Left ventricle myocardium inferior (tissue), 1 donor: ENCODE measurements around the gene COQ5. TPM values are rescaled to one million over a fixed set of nuclear protein-coding genes. Genes with fewer than 3 reads are reported as not detected.

ENCODE experiments used
- DNase-seq: peaks from one replicate; pipeline ENCODE4 v3.0.0-alpha.2; 2020
- H3K27ac ChIP-seq: fragments of 200-600 bp; replicated peaks from 2 replicates; pipeline ENCODE4 v1.8.0; 2021
- H3K27me3 ChIP-seq: fragments of 200-600 bp; 2 replicates; pipeline ENCODE4 v1.8.0; 2021; ENCODE audit warnings: low read depth
- H3K36me3 ChIP-seq: fragments of 200-600 bp; 2 replicates; pipeline ENCODE4 v1.8.0; 2021
- H3K4me1 ChIP-seq: fragments of 200-600 bp; 2 replicates; pipeline ENCODE4 v1.8.0; 2021
- H3K4me3 ChIP-seq: fragments of 200-600 bp; 2 replicates; pipeline ENCODE4 v1.8.0; 2021; ENCODE audit warnings: mild to moderate bottlenecking, moderate library complexity
- H3K9me3 ChIP-seq: fragments of 200-600 bp; replicated peaks from 2 replicates; pipeline ENCODE4 v1.8.0; 2021
- intact Hi-C: fragments of 100-400 bp; cut with micrococcal nuclease; formaldehyde crosslinking; loops from one replicate; pipeline ENCODE4 v1.11.0; 2022
- total RNA-seq: library from RNA; stranded (reverse); fragmentation: NEBNext Ultra II Directional; extraction: Animal tissue kit (Norgen Biotek cat#: 25700); gene quantifications from one replicate; pipeline ENCODE4 v1.2.1, GENCODE V29; 2021
- TF ChIP-seq, protein P1 (sequence below): fragments of 200-600 bp; IDR thresholded peaks from 2 replicates; pipeline ENCODE4 v1.8.0; 2021; ENCODE audit warnings: antibody characterized with exemption, mild to moderate bottlenecking, borderline replicate concordance
- donor health status: DM: no; HTN: yes; CAD: no; lungs with severe emphysema.

COQ5 gene
- total RNA-seq, 1 donor from 2014 or later, result 41.8 TPM

DNA sequence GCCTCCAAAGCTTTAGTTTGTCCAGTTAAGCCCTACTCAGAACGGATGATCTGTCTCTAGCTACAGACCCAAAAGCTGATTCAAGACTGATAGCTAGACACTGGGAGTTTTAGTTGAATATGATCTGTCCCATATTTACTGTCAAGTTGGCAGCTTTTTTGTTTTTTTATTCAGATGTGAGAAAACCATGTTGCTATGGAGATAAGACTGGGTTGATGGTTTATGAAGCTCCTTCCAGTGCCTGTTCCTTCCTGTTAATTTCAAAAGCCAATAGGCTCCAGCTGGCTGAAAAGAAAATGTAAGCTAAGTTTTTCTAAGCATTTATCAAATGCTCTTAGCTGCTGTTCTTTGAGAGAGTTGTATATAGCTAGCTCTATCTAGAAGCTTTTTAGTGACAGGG lies 28.4 kb downstream of the COQ5 start:
- intact Hi-C loops, result no loop called here
- Histone ChIP-seq H3K4me3 (no peak overlapping the region), H3K4me1 (peaks cover 32% of the 10 kb centered on the region), H3K27me3 (no peaks in the 10 kb centered on the region), H3K36me3 (peaks cover 65% of the 10 kb centered on the region), H3K27ac (no peak overlapping the region), H3K9me3 (no peaks in the 10 kb centered on the region)
- DNase-seq, result no peak
- TF ChIP-seq, protein P1, sequence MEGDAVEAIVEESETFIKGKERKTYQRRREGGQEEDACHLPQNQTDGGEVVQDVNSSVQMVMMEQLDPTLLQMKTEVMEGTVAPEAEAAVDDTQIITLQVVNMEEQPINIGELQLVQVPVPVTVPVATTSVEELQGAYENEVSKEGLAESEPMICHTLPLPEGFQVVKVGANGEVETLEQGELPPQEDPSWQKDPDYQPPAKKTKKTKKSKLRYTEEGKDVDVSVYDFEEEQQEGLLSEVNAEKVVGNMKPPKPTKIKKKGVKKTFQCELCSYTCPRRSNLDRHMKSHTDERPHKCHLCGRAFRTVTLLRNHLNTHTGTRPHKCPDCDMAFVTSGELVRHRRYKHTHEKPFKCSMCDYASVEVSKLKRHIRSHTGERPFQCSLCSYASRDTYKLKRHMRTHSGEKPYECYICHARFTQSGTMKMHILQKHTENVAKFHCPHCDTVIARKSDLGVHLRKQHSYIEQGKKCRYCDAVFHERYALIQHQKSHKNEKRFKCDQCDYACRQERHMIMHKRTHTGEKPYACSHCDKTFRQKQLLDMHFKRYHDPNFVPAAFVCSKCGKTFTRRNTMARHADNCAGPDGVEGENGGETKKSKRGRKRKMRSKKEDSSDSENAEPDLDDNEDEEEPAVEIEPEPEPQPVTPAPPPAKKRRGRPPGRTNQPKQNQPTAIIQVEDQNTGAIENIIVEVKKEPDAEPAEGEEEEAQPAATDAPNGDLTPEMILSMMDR, result no peak

DNA sequence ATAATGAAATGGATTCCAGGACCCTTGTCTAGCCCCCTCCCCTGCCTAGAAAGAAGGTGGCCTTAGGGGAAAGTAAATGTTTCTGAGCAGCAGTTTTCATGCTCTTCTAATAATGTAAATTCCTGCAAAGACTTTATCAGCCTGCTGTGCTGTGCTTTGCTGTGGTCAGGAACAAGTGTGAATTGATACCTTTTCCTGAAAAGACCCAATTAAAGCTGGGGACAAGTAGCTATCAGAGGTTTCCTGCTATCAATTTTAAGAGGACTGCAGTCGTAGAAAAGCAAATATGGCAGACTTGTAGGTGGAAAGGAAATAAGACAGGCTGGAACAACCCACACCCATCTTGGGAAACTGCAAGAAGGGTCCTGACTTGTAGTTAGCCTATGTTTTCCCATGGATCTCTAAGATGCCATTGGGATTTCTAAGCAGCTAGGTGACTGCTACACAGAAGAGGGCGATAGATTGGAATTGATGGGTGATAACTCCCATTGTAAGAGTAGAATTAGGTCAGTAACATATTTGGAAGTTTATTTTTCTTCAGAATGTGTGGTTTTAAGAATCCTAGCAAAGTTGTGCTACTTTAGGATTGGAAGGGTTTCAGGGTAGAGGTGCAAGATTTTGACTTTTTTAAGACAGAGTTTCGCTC lies 30.0 kb downstream of the COQ5 start:
- H3K9me3 ChIP-seq, result no peaks in the 10 kb centered on the region
- peaks cover 49% of the 10 kb centered on the region for H3K36me3 ChIP-seq
- intact Hi-C loops, result no loop called here
- no peaks in the 10 kb centered on the region for H3K27me3 ChIP-seq
- no peak for DNase-seq
- H3K4me3 ChIP-seq, result no peak overlapping the region
- H3K4me1 ChIP-seq, result peaks cover 39% of the 10 kb centered on the region
- TF ChIP-seq, protein P1, result no peak
- H3K27ac ChIP-seq, result no peak overlapping the region

DNA sequence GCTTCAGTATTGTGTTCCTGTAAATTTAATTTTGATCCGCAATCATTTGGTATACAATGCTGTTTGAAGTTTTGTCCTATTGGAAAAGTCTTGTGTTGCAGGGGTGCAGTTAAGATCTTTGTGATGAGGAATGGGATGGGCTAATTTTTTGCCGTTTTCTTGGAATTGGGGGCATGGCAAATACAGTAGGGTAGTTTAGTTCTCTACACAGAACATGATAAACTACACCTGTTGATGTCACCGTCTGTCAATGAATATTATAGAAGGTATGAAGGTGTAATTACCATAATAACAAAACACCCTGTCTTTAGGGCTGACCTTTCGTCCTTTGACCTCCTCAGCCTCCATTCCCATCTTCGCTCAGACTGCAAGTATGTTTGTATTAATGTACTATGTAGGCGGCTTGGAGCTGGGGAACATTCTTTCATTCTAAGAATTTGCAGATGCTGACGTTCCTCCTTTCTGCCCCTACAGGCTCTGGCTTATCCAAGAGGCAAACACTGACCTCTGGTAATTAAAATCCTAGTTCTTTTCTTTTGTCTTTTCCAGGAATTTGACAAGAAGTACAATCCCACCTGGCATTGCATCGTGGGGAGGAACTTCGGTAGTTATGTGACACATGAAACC lies 31.3 kb downstream of the COQ5 start:
- TF ChIP-seq, protein P1, result no peak
- no peak for DNase-seq
- Histone ChIP-seq H3K4me1 (peaks cover 39% of the 10 kb centered on the region), H3K4me3 (peak overlapping the region; percentile 99), H3K36me3 (peaks cover 35% of the 10 kb centered on the region), H3K27ac (peak overlapping the region; percentile 92), H3K9me3 (no peaks in the 10 kb centered on the region), H3K27me3 (no peaks in the 10 kb centered on the region)
- intact Hi-C loops, result no loop called here

DNA sequence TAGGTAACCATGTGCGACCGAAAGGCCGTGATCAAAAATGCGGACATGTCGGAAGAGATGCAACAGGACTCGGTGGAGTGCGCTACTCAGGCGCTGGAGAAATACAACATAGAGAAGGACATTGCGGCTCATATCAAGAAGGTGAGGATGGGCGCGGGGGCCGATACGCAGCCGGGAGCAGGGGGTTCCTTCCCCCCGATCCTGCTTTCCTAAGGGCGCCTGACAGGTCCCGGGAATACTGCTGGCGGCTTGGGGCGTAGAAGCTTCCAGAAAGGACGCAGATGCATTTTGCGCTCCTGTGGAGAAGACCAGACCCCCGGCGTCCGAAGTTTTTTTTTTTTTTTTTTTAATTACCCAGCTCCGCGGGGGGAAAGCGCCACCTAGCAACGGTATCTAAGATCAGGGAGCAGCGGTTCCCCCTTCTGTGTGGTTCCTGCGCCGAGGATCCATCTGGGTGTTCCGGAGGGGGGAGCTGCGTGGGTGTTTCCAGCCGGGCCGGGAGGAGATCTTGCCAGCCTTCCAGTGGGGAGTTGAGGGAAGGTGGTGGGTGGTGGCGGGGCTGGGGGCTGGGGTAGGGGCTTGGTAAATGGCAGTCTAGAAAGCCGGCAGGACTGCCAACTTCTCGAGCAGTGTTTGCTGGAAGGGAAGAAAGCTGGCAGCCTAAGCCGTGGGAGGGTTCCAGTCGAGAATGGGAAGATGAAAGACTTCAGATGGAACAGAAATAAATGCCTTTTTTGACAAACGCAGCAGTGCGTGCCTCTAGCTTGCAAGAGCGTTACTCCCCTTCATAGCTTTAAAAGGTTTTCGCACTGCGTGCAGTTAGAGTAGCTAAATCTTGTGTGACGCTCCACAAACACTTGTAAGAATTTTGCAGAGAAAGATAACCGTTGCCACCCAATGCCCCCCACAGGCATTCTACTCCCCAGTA lies 32.3 kb downstream of the COQ5 start:
- Histone ChIP-seq H3K27me3 (no peaks in the 10 kb centered on the region), H3K36me3 (peaks cover 30% of the 10 kb centered on the region), H3K9me3 (no peaks in the 10 kb centered on the region), H3K4me3 (peak overlapping the region; percentile 99), H3K27ac (peak overlapping the region; percentile 92), H3K4me1 (peaks cover 39% of the 10 kb centered on the region)
- TF ChIP-seq, protein P1, result no peak
- DNase-seq, result peak; percentile 70
- intact Hi-C loops, result no loop called here

DNA sequence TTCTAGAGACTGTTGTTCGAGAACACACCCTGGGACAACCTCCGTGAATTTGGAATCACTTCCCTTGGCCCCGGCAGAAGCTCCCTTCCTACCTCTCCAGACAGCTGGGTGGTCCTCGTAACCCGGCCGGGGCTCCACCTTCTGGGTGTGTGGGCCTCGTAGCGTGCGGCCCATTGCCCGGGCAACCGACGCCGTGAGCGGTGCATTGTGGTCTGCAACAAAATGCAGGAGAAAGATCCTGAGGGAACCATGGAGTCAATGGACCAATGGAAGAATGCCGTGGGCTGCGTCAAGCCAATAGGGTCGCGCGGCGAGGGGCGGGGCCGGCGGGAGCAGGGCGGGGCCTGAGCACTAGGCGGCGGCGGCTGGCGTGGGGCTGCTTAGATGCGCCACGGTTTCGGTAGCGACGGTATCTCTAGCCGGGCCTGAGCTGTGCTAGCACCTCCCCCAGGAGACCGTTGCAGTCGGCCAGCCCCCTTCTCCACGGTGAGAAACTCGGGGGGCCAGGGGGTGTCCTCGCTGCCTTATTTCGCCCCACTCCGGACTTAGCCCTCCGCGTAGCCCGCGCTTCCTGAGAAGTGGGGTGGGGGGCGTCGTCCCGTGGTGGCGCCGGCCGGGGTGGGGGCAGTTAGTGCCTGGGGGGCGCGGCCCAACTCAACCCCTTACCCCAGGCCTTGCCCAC lies 33.1 kb downstream of the COQ5 start, which contains the start of gene DYNLL1:
Gene DYNLL1 (plus strand): TSS at position 383 of the 682 bp plus-strand sequence. CDS start 309 bp downstream, outside the sequence.
- Histone ChIP-seq H3K4me1 (peaks cover 44% of the 10 kb centered on the region), H3K4me3 (peak within 1 kb of the TSS; percentile 99), H3K36me3 (peaks cover 23% of the 10 kb centered on the region), H3K27me3 (no peaks in the 10 kb centered on the region), H3K9me3 (no peaks in the 10 kb centered on the region), H3K27ac (peak within 1 kb of the TSS; percentile 92)
- DNase-seq, result peak; percentile 97
- intact Hi-C loops, result no loop called here
- TF ChIP-seq, protein P1, result peak; percentile 15
